ENCODE measurements around the gene SNX17. TPM values are rescaled to one million over a fixed set of nuclear protein-coding genes. Genes with fewer than 3 reads are reported as not detected.

Gene SNX17
- total and polyA plus RNA-seq, 2 of the 13 experiments (the other 11 are each of a cell fraction or from before 2014, with no cell fraction given), result 75.0 to 109 TPM

DNA sequence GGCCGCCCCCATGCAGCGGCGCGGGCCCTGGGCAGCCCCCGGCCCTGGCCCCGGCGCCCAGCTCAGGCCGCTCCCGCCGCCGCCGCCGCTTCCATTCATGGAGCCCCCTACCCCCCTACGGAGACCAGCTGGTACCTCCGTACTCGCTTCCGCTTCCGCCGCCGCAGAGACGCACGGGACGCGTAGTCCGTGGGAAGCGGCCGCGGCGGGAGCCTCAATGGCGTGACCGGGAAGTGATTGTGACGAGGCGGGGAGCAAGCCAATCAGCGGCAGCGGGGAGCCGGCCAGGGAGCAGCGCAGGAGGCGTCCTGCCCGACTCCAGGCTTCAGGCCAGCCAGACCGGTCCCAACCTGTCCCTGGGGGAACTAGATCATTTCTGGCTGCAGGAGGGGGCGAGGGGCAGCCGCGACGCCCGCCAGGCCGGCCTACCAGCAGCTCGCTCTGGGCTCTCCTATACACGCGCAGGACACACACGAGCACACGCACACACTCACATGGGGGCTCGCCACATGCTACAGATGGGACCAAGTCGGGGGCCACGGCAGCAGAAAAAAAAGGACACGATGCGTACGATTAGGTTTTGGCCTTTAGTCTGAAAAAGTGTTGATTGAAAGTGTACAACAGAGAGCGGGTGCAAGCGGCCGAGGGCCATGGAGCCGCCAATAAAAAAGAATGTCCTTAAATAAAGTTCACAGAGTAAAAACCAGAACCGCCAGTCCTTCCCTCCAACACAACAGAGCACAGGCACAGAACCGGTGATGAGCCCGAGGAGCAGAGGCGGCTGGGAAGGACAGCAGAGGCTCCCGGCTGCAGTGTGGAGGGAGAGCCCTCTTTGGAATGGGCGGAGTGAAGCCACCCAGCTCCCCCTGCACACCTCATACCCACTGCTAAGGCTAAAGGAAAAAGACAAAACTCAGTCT is 10.5 kb downstream of the SNX17 start, which contains the start of gene ZNF513 (continued):
- TF ChIP-seq, protein P1, sequence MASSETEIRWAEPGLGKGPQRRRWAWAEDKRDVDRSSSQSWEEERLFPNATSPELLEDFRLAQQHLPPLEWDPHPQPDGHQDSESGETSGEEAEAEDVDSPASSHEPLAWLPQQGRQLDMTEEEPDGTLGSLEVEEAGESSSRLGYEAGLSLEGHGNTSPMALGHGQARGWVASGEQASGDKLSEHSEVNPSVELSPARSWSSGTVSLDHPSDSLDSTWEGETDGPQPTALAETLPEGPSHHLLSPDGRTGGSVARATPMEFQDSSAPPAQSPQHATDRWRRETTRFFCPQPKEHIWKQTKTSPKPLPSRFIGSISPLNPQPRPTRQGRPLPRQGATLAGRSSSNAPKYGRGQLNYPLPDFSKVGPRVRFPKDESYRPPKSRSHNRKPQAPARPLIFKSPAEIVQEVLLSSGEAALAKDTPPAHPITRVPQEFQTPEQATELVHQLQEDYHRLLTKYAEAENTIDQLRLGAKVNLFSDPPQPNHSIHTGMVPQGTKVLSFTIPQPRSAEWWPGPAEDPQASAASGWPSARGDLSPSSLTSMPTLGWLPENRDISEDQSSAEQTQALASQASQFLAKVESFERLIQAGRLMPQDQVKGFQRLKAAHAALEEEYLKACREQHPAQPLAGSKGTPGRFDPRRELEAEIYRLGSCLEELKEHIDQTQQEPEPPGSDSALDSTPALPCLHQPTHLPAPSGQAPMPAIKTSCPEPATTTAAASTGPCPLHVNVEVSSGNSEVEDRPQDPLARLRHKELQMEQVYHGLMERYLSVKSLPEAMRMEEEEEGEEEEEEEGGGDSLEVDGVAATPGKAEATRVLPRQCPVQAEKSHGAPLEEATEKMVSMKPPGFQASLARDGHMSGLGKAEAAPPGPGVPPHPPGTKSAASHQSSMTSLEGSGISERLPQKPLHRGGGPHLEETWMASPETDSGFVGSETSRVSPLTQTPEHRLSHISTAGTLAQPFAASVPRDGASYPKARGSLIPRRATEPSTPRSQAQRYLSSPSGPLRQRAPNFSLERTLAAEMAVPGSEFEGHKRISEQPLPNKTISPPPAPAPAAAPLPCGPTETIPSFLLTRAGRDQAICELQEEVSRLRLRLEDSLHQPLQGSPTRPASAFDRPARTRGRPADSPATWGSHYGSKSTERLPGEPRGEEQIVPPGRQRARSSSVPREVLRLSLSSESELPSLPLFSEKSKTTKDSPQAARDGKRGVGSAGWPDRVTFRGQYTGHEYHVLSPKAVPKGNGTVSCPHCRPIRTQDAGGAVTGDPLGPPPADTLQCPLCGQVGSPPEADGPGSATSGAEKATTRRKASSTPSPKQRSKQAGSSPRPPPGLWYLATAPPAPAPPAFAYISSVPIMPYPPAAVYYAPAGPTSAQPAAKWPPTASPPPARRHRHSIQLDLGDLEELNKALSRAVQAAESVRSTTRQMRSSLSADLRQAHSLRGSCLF (CRISPR knock-in tag; IDR thresholded peaks at IDR 0.05; ENCODE audit: borderline replicate concordance), result no peak
- TF ChIP-seq ZSCAN29 (CRISPR knock-in tag; conservative IDR thresholded peaks at IDR 0.05) (no peak), ZNF768 (CRISPR knock-in tag; IDR thresholded peaks at IDR 0.05) (peak; percentile 61; the same call in 1 of the 2 replicates), KDM2A (CRISPR knock-in tag; IDR thresholded peaks at IDR 0.05; ENCODE audit: borderline replicate concordance, low read depth) (peak; percentile 96), MXD4 (CRISPR knock-in tag; IDR thresholded peaks at IDR 0.05) (no peak), DNMT1 (CRISPR knock-in tag; IDR thresholded peaks at IDR 0.05) (no peak), SNAPC2 (CRISPR knock-in tag; IDR thresholded peaks at IDR 0.05) (no peak), PTBP1 (IDR thresholded peaks at IDR 0.05; ENCODE audit: low read depth, low read length, poor library complexity, severe bottlenecking) (no peak), PHF8 (CRISPR knock-in tag; IDR thresholded peaks at IDR 0.05) (0 out of 2 replicates have a peak, but pooled peaks have one; percentile 29), ELF3 (CRISPR knock-in tag; IDR thresholded peaks at IDR 0.05) (no peak), ZNF761 (CRISPR knock-in tag; conservative IDR thresholded peaks at IDR 0.05) (no peak)
- TF ChIP-seq, protein P2, sequence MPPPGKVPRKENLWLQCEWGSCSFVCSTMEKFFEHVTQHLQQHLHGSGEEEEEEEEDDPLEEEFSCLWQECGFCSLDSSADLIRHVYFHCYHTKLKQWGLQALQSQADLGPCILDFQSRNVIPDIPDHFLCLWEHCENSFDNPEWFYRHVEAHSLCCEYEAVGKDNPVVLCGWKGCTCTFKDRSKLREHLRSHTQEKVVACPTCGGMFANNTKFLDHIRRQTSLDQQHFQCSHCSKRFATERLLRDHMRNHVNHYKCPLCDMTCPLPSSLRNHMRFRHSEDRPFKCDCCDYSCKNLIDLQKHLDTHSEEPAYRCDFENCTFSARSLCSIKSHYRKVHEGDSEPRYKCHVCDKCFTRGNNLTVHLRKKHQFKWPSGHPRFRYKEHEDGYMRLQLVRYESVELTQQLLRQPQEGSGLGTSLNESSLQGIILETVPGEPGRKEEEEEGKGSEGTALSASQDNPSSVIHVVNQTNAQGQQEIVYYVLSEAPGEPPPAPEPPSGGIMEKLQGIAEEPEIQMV (CRISPR knock-in tag; IDR thresholded peaks at IDR 0.05; ENCODE audit: low read depth), result no peak
- TF ChIP-seq, protein P3, sequence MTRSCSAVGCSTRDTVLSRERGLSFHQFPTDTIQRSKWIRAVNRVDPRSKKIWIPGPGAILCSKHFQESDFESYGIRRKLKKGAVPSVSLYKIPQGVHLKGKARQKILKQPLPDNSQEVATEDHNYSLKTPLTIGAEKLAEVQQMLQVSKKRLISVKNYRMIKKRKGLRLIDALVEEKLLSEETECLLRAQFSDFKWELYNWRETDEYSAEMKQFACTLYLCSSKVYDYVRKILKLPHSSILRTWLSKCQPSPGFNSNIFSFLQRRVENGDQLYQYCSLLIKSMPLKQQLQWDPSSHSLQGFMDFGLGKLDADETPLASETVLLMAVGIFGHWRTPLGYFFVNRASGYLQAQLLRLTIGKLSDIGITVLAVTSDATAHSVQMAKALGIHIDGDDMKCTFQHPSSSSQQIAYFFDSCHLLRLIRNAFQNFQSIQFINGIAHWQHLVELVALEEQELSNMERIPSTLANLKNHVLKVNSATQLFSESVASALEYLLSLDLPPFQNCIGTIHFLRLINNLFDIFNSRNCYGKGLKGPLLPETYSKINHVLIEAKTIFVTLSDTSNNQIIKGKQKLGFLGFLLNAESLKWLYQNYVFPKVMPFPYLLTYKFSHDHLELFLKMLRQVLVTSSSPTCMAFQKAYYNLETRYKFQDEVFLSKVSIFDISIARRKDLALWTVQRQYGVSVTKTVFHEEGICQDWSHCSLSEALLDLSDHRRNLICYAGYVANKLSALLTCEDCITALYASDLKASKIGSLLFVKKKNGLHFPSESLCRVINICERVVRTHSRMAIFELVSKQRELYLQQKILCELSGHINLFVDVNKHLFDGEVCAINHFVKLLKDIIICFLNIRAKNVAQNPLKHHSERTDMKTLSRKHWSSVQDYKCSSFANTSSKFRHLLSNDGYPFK (CRISPR knock-in tag; IDR thresholded peaks at IDR 0.05; ENCODE audit: borderline replicate concordance), result peak; percentile 4; the same call in 1 of the 2 replicates
- TF ChIP-seq, protein P4, sequence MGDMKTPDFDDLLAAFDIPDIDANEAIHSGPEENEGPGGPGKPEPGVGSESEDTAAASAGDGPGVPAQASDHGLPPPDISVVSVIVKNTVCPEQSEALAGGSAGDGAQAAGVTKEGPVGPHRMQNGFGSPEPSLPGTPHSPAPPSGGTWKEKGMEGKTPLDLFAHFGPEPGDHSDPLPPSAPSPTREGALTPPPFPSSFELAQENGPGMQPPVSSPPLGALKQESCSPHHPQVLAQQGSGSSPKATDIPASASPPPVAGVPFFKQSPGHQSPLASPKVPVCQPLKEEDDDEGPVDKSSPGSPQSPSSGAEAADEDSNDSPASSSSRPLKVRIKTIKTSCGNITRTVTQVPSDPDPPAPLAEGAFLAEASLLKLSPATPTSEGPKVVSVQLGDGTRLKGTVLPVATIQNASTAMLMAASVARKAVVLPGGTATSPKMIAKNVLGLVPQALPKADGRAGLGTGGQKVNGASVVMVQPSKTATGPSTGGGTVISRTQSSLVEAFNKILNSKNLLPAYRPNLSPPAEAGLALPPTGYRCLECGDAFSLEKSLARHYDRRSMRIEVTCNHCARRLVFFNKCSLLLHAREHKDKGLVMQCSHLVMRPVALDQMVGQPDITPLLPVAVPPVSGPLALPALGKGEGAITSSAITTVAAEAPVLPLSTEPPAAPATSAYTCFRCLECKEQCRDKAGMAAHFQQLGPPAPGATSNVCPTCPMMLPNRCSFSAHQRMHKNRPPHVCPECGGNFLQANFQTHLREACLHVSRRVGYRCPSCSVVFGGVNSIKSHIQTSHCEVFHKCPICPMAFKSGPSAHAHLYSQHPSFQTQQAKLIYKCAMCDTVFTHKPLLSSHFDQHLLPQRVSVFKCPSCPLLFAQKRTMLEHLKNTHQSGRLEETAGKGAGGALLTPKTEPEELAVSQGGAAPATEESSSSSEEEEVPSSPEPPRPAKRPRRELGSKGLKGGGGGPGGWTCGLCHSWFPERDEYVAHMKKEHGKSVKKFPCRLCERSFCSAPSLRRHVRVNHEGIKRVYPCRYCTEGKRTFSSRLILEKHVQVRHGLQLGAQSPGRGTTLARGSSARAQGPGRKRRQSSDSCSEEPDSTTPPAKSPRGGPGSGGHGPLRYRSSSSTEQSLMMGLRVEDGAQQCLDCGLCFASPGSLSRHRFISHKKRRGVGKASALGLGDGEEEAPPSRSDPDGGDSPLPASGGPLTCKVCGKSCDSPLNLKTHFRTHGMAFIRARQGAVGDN (CRISPR knock-in tag; IDR thresholded peaks at IDR 0.05), result peak; percentile 81

Measured in HepG2 (cell line).